OCI-LY3 (cell line): ENCODE measurements around the gene EIF4G3.

Source experiments
- H2AFZ ChIP-seq: fragments of 200-600, 300-600 bp; shearing (Covaris generic); 2 replicates; pipeline ENCODE4 v1.6.0; 2014; ENCODE audit warnings: antibody characterized with exemption, low read depth, low read length
- H3K27ac ChIP-seq: fragments of 200-600, 300-600 bp; sonication (generic); 2 replicates; pipeline ENCODE4 v1.5.1; 2014; ENCODE audit warnings: mild to moderate bottlenecking, low read length, moderate library complexity, mixed read lengths
- H3K27me3 ChIP-seq: fragments of 200-600, 300-600 bp; sonication (generic); 2 replicates; pipeline ENCODE4 v1.6.1; 2014; ENCODE audit warnings: low read depth, low read length, mixed read lengths
- H3K36me3 ChIP-seq: fragments of 200-600, 300-600 bp; sonication (generic); replicated peaks from 2 replicates; pipeline ENCODE3; 2014; ENCODE audit warnings: low read depth, low read length, mixed read lengths
- H3K4me1 ChIP-seq: fragments of 300-600, 200-600 bp; sonication (generic); 2 replicates; pipeline ENCODE4 v1.6.1; 2014; ENCODE audit warnings: low read length, mixed read lengths
- H3K4me2 ChIP-seq: fragments of 200-600, 300-600 bp; sonication (generic); 2 replicates; pipeline ENCODE4 v1.6.1; 2014; ENCODE audit warnings: low read length, mixed read lengths
- H3K4me3 ChIP-seq: fragments of 300-600, 200-600 bp; sonication (generic); 2 replicates; pipeline ENCODE4 v1.5.1; 2014; ENCODE audit warnings: antibody characterized with exemption, mild to moderate bottlenecking, low read length, moderate library complexity
- H3K79me2 ChIP-seq: fragments of 300-600, 200-600 bp; shearing (Covaris generic); 2 replicates; pipeline ENCODE4 v1.6.1; 2014; ENCODE audit warnings: mild to moderate bottlenecking, low read length, mixed read lengths
- H3K9ac ChIP-seq: fragments of 300-600, 200-600 bp; shearing (Covaris generic); 2 replicates; pipeline ENCODE4 v1.6.0; 2014; ENCODE audit warnings: mild to moderate bottlenecking, low read length, moderate library complexity
- H3K9me3 ChIP-seq: fragments of 200-600, 300-600 bp; shearing (Covaris generic); 2 replicates; pipeline ENCODE4 v1.6.1; 2014; ENCODE audit warnings: low read length, mixed read lengths; ENCODE audit not compliant: insufficient read depth
- H4K20me1 ChIP-seq: fragments of 200-600, 300-600 bp; sonication (generic); 2 replicates; pipeline ENCODE4 v1.6.1; 2016; ENCODE audit warnings: low read length, mixed read lengths; ENCODE audit not compliant: insufficient read depth
- EZH2phosphoT487 ChIP-seq: fragments of 200-600 bp; shearing (Covaris generic); IDR thresholded peaks from 2 replicates; pipeline ENCODE4 v1.6.1; 2018; ENCODE audit warnings: antibody characterized with exemption, mixed run types, low read depth
- TF ChIP-seq, protein P1 (sequence below): fragments of 200-600, 300-600 bp; sonication (generic); IDR thresholded peaks from 2 replicates; pipeline ENCODE4 v1.5.1; 2014; ENCODE audit warnings: antibody characterized with exemption, low read length, low read depth

The EIF4G3 gene

GRCh38 chr1:20981915-20982314, 194.8 kb downstream of the EIF4G3 start:
- Histone ChIP-seq H3K4me2 (no peak overlapping the region), H3K9me3 (no peaks in the 10 kb centered on the region), H3K27me3 (no peaks in the 10 kb centered on the region), H3K4me1 (no peaks in the 10 kb centered on the region), H3K9ac (no peak overlapping the region), H3K36me3 (no peaks in the 10 kb centered on the region), H3K4me3 (no peak overlapping the region), H2AFZ (no peak overlapping the region), H3K27ac (no peak overlapping the region), H3K79me2 (no peaks in the 10 kb centered on the region), H4K20me1 (no peaks in the 10 kb centered on the region)
- TF ChIP-seq, protein P1, sequence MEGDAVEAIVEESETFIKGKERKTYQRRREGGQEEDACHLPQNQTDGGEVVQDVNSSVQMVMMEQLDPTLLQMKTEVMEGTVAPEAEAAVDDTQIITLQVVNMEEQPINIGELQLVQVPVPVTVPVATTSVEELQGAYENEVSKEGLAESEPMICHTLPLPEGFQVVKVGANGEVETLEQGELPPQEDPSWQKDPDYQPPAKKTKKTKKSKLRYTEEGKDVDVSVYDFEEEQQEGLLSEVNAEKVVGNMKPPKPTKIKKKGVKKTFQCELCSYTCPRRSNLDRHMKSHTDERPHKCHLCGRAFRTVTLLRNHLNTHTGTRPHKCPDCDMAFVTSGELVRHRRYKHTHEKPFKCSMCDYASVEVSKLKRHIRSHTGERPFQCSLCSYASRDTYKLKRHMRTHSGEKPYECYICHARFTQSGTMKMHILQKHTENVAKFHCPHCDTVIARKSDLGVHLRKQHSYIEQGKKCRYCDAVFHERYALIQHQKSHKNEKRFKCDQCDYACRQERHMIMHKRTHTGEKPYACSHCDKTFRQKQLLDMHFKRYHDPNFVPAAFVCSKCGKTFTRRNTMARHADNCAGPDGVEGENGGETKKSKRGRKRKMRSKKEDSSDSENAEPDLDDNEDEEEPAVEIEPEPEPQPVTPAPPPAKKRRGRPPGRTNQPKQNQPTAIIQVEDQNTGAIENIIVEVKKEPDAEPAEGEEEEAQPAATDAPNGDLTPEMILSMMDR = peak; percentile 42
- TF ChIP-seq EZH2phosphoT487 = no peak

DNA sequence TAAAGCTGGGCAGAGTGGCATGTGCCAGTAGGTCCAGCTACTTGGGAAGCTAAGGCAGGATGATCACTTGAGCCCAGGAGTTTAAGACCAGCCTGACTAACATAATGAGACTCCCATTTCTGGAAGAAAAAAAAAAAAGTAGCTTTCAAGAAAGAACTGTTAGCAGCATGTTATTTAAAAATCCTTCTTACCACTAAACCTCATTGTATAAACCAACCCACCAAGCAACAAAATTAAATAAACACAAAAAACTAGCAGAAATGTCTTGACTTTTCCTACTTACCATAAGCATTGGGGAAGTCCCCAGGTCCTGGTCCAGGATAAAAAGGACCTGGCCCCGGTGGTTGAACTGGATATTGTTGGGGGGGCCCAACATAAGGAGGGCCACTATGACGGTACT, 196.6 kb downstream of the EIF4G3 start:
- Histone ChIP-seq H3K27me3 (no peaks in the 10 kb centered on the region), H3K27ac (no peak overlapping the region), H4K20me1 (no peaks in the 10 kb centered on the region), H3K4me1 (peaks cover under 1% of the 10 kb centered on the region; the same call in 1 of the 2 replicates), H3K79me2 (no peaks in the 10 kb centered on the region), H2AFZ (no peak overlapping the region), H3K9me3 (no peaks in the 10 kb centered on the region), H3K4me3 (no peak overlapping the region), H3K36me3 (no peaks in the 10 kb centered on the region), H3K4me2 (no peak overlapping the region), H3K9ac (no peak overlapping the region)
- TF ChIP-seq EZH2phosphoT487 = no peak
- TF ChIP-seq, protein P1 = no peak

DNA sequence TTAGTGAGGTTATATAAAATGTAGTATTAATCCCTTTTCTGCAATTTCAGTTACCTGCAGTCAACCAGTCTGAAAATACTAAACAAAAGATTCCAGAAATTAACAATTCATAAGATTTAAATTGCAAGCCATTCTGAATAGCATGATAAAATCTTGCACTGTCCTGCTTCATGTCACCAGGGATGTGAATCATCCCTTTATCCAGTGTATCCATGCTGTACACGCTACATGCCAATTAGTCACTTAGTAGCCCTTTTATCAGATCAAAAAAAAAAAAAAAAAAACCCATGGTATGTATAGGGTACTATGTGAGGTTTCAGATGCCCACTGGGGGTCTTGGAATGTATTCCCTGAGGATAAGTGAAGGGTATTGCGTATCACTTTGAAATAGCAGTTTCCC, 198.3 kb downstream of the EIF4G3 start:
- no peak overlapping the region for H3K27ac ChIP-seq
- H3K4me2 ChIP-seq = no peak overlapping the region
- H3K9ac ChIP-seq = no peak overlapping the region
- no peaks in the 10 kb centered on the region for H3K9me3 ChIP-seq
- no peak overlapping the region for H2AFZ ChIP-seq
- H3K36me3 ChIP-seq = no peaks in the 10 kb centered on the region
- H3K4me3 ChIP-seq = no peak overlapping the region
- no peak for TF ChIP-seq EZH2phosphoT487
- TF ChIP-seq, protein P1 = no peak
- peaks cover 2% of the 10 kb centered on the region; the same call in 1 of the 2 replicates for H3K4me1 ChIP-seq
- no peaks in the 10 kb centered on the region for H3K27me3 ChIP-seq
- H4K20me1 ChIP-seq = no peaks in the 10 kb centered on the region
- no peaks in the 10 kb centered on the region for H3K79me2 ChIP-seq

DNA sequence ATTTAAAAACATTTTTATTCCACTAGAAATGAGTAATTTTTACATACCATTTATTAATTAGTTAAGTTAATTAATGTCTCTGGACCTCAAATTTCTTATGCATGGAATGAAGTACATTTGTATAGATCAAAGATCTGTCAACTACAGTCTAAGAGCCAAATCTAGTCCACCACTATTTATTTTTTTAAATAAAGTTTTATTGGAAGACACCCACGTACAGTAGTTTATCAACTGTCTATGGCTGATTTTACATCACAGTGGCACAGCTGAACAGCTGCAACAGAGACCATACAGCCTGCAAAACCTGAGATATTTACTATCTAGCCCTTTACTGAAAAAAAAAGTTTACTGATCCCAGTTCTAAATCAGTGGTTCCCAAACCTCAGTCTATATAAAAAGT, 201.0 kb downstream of the EIF4G3 start:
- H3K79me2 ChIP-seq = no peaks in the 10 kb centered on the region
- no peaks in the 10 kb centered on the region for H4K20me1 ChIP-seq
- H3K4me2 ChIP-seq = no peak overlapping the region
- peaks cover 2% of the 10 kb centered on the region for H3K4me1 ChIP-seq
- no peak overlapping the region for H2AFZ ChIP-seq
- no peak overlapping the region for H3K4me3 ChIP-seq
- no peaks in the 10 kb centered on the region for H3K9me3 ChIP-seq
- H3K36me3 ChIP-seq = no peaks in the 10 kb centered on the region
- no peak overlapping the region for H3K27ac ChIP-seq
- no peak overlapping the region for H3K9ac ChIP-seq
- TF ChIP-seq, protein P1 = no peak
- no peak for TF ChIP-seq EZH2phosphoT487
- H3K27me3 ChIP-seq = no peaks in the 10 kb centered on the region
